MCF 10A (cell line): Measurements from ENCODE around the gene PIP4P1. TPM values are rescaled to one million over a fixed set of nuclear protein-coding genes. Genes with fewer than 3 reads are reported as not detected.

Experiments
- BruUV-seq: library from RNA; stranded (reverse); fragments of 400-500 nt; replicated peaks from 2 replicates; lab custom pipeline; 2021; lab: Mats Ljungman, UMichigan
- CTCF ChIA-PET: fragments of 300-600 bp; sonication (Branson Sonifier 250); formaldehyde crosslinking; extraction: SDS; loops from one replicate; lab custom pipeline; 2021; ENCODE audit warnings: antibody characterized with exemption, inconsistent platforms; lab: Yijun Ruan, JAX
- POLR2A ChIA-PET: fragments of 300-600, 350-650 bp; sonication (Branson Sonifier 250); formaldehyde crosslinking; extraction: SDS; loops from one replicate; lab custom pipeline; 2020; ENCODE audit warnings: antibody characterized with exemption, inconsistent platforms; lab: Yijun Ruan, JAX
- DNase-seq: peaks from one replicate; pipeline ENCODE4 v3.0.0-alpha.2; 2018; ENCODE audit not compliant: unreplicated experiment
- H3K27ac Mint-ChIP-seq: one replicate; pipeline ENCODE4 v1.8.0; 2022; ENCODE audit warnings: mild to moderate bottlenecking, low read depth, mixed read lengths; ENCODE audit not compliant: unreplicated experiment
- H3K27me3 Mint-ChIP-seq: one replicate; pipeline ENCODE4 v1.8.0; 2022; ENCODE audit warnings: mixed read lengths; ENCODE audit not compliant: insufficient read depth, unreplicated experiment
- H3K36me3 Mint-ChIP-seq: one replicate; pipeline ENCODE4 v1.8.0; 2022; ENCODE audit warnings: mild to moderate bottlenecking, moderate library complexity, mixed read lengths; ENCODE audit not compliant: insufficient read depth, unreplicated experiment
- H3K4me1 Mint-ChIP-seq: one replicate; pipeline ENCODE4 v1.8.0; 2022; ENCODE audit warnings: mixed read lengths; ENCODE audit not compliant: insufficient read depth, unreplicated experiment
- H3K4me3 Mint-ChIP-seq: one replicate; pipeline ENCODE4 v1.8.0; 2022; ENCODE audit warnings: mild to moderate bottlenecking, moderate library complexity, mixed read lengths; ENCODE audit not compliant: unreplicated experiment
- H3K9me3 Mint-ChIP-seq: one replicate; pipeline ENCODE4 v1.8.0; 2022; ENCODE audit warnings: mixed read lengths; ENCODE audit not compliant: unreplicated experiment
- CTCF ChIP-seq: fragments of 200-600 bp; IDR thresholded peaks from one replicate; pipeline ENCODE4 v1.8.0; 2022; ENCODE audit warnings: antibody characterized with exemption, mild to moderate bottlenecking; ENCODE audit not compliant: unreplicated experiment
- intact Hi-C: fragments of 100-400 bp; cut with micrococcal nuclease; formaldehyde crosslinking; loops from 2 replicates; pipeline ENCODE4 v1.14.1; 2022
- total RNA-seq: library from RNA; stranded (reverse); gene quantifications from 2 replicates; pipeline ENCODE4 v1.2.3, GENCODE V29; 2022

PIP4P1 gene
- total RNA-seq, 1 experiment from 2014 or later: 22.5 TPM

GRCh38 chr14:20429801-20430669 lies 31.2 kb downstream of the PIP4P1 start:
- intact Hi-C loops: no loop called here
- no peak overlapping the region for H3K27ac Mint-ChIP-seq
- no peak for DNase-seq
- no peak for TF ChIP-seq CTCF
- no peaks in the 10 kb centered on the region for H3K4me1 Mint-ChIP-seq
- H3K27me3 Mint-ChIP-seq: no peaks in the 10 kb centered on the region
- BruUV-seq: no TSS peak
- H3K9me3 Mint-ChIP-seq: no peaks in the 10 kb centered on the region
- H3K4me3 Mint-ChIP-seq: no peak overlapping the region
- H3K36me3 Mint-ChIP-seq: peaks cover 6% of the 10 kb centered on the region
- POLR2A ChIA-PET: interaction anchor here (0.6 kb wide), 1 partner anchor 24 kb away, joined by 4 read pairs; no protein-coding TSS in a partner anchor
- CTCF ChIA-PET: interaction anchor here (0.6 kb wide), 1 partner anchor 661 kb away, joined by 3 read pairs; no protein-coding TSS in a partner anchor

GRCh38 chr14:20428802-20429201 lies 32.4 kb downstream of the PIP4P1 start:
- Mint-ChIP-seq H3K9me3 (no peaks in the 10 kb centered on the region), H3K27me3 (no peaks in the 10 kb centered on the region), H3K4me1 (no peaks in the 10 kb centered on the region), H3K36me3 (peaks cover 6% of the 10 kb centered on the region), H3K27ac (no peak overlapping the region), H3K4me3 (no peak overlapping the region)
- intact Hi-C loops: no loop called here
- ChIA-PET CTCF (interaction anchor here (0.6 to 1.5 kb wide), 4 partner anchors 19 to 640 kb away, joined by 3 to 6 read pairs (median 3); no protein-coding TSS in a partner anchor), POLR2A (interaction anchor here (1.5 kb wide), 1 partner anchor 26 kb away, joined by 5 read pairs; the partner anchor contains the start of genes APEX1 and OSGEP)
- BruUV-seq: no TSS peak
- TF ChIP-seq CTCF: no peak
- no peak for DNase-seq

GRCh38 chr14:20428010-20428365 lies 33.2 kb downstream of the PIP4P1 start:
- TF ChIP-seq CTCF: no peak
- Mint-ChIP-seq H3K4me3 (no peak overlapping the region), H3K27me3 (no peaks in the 10 kb centered on the region), H3K27ac (no peak overlapping the region), H3K4me1 (no peaks in the 10 kb centered on the region), H3K36me3 (peaks cover 6% of the 10 kb centered on the region), H3K9me3 (no peaks in the 10 kb centered on the region)
- POLR2A ChIA-PET: interaction anchor here (1.5 kb wide), 1 partner anchor 27 kb away, joined by 5 read pairs; the partner anchor contains the start of genes APEX1 and OSGEP
- CTCF ChIA-PET: interaction anchor here (0.6 to 1.5 kb wide), 2 partner anchors 101 to 137 kb away, joined by 3 to 6 read pairs; no protein-coding TSS in a partner anchor
- no peak for DNase-seq
- BruUV-seq: no TSS peak
- intact Hi-C loops: no loop called here
